GM18858 (cell line): ENCODE data around the gene DYNC1I1.

Experiments
- ATAC-seq: cut with Tn5 transposase; IDR thresholded peaks from one replicate; pipeline ENCODE4 v1.9.1; 2021; ENCODE audit not compliant: unreplicated experiment

Gene DYNC1I1

GRCh38 chr7:95957510-95957909, 185.2 kb downstream of the DYNC1I1 start:
- no peak for ATAC-seq

GRCh38 chr7:95960706-95961244, 188.4 kb downstream of the DYNC1I1 start:
- ATAC-seq: no peak

- ATAC-seq: no peak
These were observed 191.2 kb downstream of the DYNC1I1 start for GRCh38 chr7:95963446-95963990.

GRCh38 chr7:95971716-95972115, 199.4 kb downstream of the DYNC1I1 start:
- ATAC-seq: no peak

- ATAC-seq: no peak
These were observed 200.2 kb downstream of the DYNC1I1 start for GRCh38 chr7:95972523-95972922.

- no peak for ATAC-seq
These were observed 201.8 kb downstream of the DYNC1I1 start for GRCh38 chr7:95974108-95974507.

GRCh38 chr7:95976369-95977060, 204.2 kb downstream of the DYNC1I1 start:
- ATAC-seq: no peak

- no peak for ATAC-seq
These were observed 205.6 kb downstream of the DYNC1I1 start for GRCh38 chr7:95977994-95978393.

GRCh38 chr7:95980167-95980566, 207.8 kb downstream of the DYNC1I1 start:
- no peak for ATAC-seq

GRCh38 chr7:95980706-95981105, 208.4 kb downstream of the DYNC1I1 start:
- ATAC-seq: no peak

- ATAC-seq: no peak
These were observed 213.9 kb downstream of the DYNC1I1 start for GRCh38 chr7:95986178-95986764.

- ATAC-seq: no peak
These were observed 216.9 kb downstream of the DYNC1I1 start for GRCh38 chr7:95989301-95989700.

GRCh38 chr7:95993380-95993779, 221.0 kb downstream of the DYNC1I1 start:
- no peak for ATAC-seq

GRCh38 chr7:95996174-95996573, 223.8 kb downstream of the DYNC1I1 start:
- no peak for ATAC-seq

- ATAC-seq: no peak
These were observed 224.5 kb downstream of the DYNC1I1 start for GRCh38 chr7:95996886-95997285.

GRCh38 chr7:95997632-95998031, 225.3 kb downstream of the DYNC1I1 start:
- ATAC-seq: no peak

GRCh38 chr7:95999481-95999880, 227.1 kb downstream of the DYNC1I1 start:
- no peak for ATAC-seq

GRCh38 chr7:96004578-96004977, 232.2 kb downstream of the DYNC1I1 start:
- no peak for ATAC-seq

GRCh38 chr7:96005271-96005670, 232.9 kb downstream of the DYNC1I1 start:
- ATAC-seq: no peak

GRCh38 chr7:96009148-96009547, 236.8 kb downstream of the DYNC1I1 start:
- no peak for ATAC-seq

GRCh38 chr7:96013836-96014235, 241.5 kb downstream of the DYNC1I1 start:
- ATAC-seq: no peak

- ATAC-seq: no peak
These were observed 242.3 kb downstream of the DYNC1I1 start for GRCh38 chr7:96014617-96015016.
